Fibroblast of skin of right quadriceps (primary cell): ENCODE results near the gene GRB10.
"Not testable (repeated sequence)": the region's sequence is repeated elsewhere in the genome, so short reads cannot be mapped to it uniquely, and the experiment has no call there.

Experiments
- DNase-seq: peaks from one replicate; pipeline ENCODE4 v3.0.0-alpha.2; 2013

Gene GRB10

GRCh38 chr7:50598460-50599343 is 184.0 kb downstream of the GRB10 start:
- DNase-seq = no peak

- DNase-seq = no peak
Observed at GRCh38 chr7:50596484-50596883, 186.2 kb downstream of the GRB10 start.

DNA sequence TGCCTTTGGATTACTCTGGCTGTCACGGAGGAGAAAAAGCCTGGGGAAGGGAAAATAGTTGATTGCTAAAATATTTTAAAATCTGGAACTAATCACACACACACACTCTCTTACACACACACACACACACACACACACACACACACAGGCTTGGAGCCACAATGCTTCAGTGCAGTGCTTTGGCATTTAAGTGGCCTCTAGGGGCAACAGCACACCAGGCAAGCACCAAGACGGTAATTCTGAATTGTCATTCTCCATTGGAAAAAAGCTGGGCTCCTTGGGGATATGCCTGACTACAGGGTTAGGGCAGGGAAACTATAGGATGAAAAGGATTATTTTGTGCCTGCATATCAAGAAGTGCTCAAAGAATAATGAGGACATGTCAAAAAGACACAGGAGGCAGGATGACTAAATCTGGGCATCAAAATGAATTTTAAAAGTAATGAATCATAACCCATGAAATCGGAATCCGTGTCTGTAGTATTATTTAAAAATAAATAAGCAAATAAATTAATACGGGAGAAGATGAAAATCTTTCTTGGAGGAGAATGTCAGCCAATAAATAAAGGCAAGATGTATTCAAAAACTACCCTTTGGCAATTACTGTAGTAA is 187.1 kb downstream of the GRB10 start:
- peak; percentile 52 for DNase-seq

GRCh38 chr7:50594734-50595485 is 187.8 kb downstream of the GRB10 start:
- no peak for DNase-seq

GRCh38 chr7:50594136-50594535 is 188.6 kb downstream of the GRB10 start:
- no peak for DNase-seq

DNA sequence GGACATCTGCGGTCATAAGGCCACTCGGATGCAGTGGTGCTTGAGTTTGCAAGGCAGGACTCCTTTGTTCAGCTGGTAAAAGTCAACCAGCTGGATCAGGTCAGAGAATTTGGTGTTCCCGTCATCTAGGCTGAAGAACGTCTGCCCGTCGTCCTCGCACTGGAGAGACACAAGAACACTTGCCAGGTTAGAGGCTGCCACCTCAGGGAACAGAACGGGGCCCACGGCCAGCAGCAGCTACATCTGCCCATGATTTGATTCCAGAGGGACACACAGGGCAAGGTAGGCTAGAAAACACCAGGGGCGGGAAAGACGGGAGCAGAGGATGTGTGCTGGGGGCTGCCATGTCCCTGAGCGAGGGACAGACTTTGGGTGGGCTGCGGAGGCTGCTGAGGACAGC is 189.8 kb downstream of the GRB10 start:
- no peak for DNase-seq

- DNase-seq = no peak
Observed at GRCh38 chr7:50591480-50592438, 190.9 kb downstream of the GRB10 start.

DNA sequence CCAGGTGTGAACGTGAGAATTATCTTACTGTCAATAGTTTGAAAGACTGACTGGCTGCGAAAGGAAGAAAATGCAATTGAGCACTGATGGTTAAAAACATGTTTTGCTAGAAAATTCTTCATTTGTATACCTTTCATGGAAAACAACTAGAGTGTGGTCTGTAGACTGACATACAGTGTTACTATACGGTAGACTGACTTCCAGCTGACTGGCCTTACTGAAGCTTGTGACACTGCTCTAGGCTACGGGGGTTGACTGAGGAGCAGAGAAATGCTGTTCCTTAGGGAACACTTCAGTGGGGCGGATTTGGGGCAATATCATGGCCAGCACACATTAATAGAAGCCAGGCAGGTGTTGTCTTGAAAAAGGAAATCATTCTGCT is 191.6 kb downstream of the GRB10 start:
- DNase-seq = no peak

DNA sequence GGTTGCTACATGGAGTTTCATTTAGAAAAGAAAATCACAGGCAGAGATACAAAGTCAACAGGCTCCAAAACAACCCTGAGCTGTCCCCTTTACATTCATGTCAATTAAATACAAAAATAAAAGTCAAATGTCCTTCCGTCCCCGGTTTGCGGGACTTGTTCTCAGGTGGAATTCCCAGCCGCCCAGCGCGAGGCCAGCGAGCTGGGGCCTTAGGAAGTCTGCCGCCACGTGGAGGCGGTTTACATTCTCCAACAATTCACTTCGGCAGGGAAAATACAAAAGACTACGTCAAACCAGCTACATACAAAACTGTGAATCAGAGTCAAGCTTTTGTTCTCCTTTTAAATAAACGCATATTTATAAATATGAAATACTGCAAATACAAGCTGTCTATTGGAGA is 192.2 kb downstream of the GRB10 start:
- no peak for DNase-seq

GRCh38 chr7:50589364-50589763 is 193.3 kb downstream of the GRB10 start:
- DNase-seq = no peak

- DNase-seq = no peak
Observed at GRCh38 chr7:50588937-50589336, 193.8 kb downstream of the GRB10 start.

GRCh38 chr7:50587737-50588136 is 195.0 kb downstream of the GRB10 start:
- no peak for DNase-seq

GRCh38 chr7:50584793-50585408 is 197.8 kb downstream of the GRB10 start:
- no peak for DNase-seq

GRCh38 chr7:50584386-50584785 is 198.3 kb downstream of the GRB10 start:
- no peak for DNase-seq

DNA sequence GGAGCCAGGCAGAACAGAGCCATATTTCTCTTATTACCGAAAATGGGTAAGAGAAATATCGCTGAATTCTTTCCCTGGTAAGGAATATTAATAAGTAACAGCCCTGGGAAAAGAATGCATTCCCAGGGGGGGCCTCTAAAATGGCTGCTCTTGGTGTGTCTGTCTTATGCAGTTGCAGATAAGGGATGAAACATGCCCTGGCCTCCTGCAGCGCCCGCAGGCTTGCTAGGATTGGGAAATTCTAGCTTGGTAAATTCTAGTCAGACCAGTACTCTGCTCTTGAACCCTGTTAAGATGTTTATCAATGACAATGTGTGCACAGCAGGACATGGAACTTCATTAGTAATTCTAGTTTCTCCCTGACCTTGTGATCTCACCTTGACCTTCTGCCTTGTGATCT is 199.4 kb downstream of the GRB10 start:
- not testable (repeated sequence) for DNase-seq

GRCh38 chr7:50582271-50582670 is 200.4 kb downstream of the GRB10 start:
- DNase-seq = not testable (repeated sequence)

GRCh38 chr7:50580666-50581065 is 202.0 kb downstream of the GRB10 start:
- not testable (repeated sequence) for DNase-seq

DNA sequence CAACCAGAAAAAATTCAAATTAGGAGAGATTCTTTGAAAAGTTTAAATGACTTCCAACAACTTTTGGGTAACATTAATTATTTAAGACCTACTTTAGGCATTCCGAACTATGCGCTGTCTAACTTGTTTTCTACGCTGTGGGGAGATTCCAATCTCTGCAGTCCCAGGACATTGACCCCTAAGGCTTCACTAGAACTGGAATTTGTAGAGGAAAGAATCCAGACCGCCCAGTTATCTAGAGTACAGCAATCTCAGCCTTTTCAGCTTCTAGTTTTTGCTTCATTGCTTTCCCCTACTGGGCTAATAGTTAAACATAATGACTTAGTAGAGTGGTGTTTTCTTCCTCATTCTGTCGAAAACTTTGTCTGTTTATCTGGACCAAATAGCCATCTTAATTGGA is 202.6 kb downstream of the GRB10 start:
- DNase-seq = no peak

GRCh38 chr7:50578105-50578504 is 204.6 kb downstream of the GRB10 start:
- DNase-seq = not testable (repeated sequence)

DNA sequence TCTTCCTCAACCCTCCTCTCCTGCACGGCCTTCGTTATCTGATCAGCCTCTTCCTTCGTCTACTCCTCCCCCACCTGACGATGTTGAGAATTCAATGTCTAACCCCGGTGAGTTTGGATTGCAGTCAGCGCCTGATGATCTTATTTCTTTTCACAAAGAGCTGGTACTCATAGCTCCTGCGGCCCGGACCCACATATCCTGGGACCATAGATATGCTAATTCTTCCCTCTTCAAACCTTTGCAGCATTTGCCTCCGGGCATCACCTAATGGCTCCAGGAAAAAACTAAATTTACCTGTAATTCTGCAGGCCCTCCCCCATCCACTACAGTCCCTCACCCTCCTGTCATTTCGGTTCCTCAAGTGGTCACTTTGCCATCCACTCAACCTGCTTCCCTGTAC is 205.1 kb downstream of the GRB10 start:
- DNase-seq = no peak

GRCh38 chr7:50576388-50576787 is 206.3 kb downstream of the GRB10 start:
- DNase-seq = not testable (repeated sequence)

DNA sequence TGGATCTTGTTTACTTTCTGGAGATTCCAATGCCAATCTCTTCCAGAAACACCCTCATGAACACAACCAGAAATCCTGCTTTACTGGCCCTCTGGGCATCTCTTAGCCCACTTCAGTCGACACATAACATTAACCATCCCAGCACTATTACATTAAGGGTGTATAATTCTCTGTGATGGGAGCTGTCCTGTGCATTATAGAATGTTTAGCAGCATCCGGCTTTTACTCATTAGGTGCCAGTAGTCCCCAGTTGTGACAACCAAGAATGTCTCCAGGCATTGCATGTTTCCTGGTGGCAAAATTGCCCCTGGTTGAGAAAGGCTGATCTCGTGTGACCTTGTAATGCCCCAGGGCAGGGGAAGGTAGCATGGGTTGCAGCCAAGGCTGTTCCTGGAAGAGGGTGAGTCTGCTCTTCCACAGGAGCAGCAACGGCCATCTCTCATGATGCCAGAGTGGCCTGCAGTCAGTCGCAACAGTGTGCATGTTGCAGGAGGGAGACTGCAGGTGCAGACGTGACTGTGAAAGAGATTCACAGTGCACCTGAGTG is 214.9 kb downstream of the GRB10 start:
- DNase-seq = no peak
